NOMO-1 treated with dmso at 0.1 percent for 144 hours (cell line): ENCODE measurements around the gene MCAM.

Experiments used
- DNase-seq: peaks from one replicate; lab custom pipeline; 2025; ENCODE audit not compliant: unreplicated experiment; lab: John Stamatoyannopoulos, UW

The MCAM gene

DNA sequence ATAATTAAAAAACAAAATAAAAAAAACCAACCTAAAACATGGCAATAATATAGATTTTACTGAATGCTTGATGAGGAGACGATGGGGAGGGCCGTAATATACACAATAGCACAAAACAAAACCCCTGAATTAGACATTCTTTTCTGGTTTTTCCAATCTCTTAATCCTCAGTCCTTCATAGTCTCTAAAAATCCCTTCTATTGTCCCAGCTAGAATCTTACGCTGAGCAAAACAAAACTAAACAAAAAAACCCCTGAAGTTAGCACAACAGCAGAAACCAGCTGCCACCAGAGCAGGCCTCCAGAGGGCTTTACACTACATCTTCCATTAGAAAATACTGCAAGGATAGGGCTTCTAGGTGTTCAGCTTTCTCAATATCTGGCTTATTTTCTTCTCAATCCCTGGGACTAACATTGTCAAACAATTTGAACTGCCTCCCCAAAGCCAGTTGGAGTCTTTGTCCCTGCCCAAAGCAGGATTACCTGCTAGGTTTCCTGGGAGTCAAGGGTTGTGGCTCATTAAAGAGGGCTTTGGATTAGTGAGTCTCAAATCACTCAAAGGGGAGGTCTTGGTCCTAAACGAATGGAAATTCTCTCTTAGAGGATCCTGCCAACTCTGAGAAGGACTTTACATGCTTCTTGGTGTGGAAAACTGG is 15.3 kb upstream of the MCAM start:
- DNase-seq: no peak

DNA sequence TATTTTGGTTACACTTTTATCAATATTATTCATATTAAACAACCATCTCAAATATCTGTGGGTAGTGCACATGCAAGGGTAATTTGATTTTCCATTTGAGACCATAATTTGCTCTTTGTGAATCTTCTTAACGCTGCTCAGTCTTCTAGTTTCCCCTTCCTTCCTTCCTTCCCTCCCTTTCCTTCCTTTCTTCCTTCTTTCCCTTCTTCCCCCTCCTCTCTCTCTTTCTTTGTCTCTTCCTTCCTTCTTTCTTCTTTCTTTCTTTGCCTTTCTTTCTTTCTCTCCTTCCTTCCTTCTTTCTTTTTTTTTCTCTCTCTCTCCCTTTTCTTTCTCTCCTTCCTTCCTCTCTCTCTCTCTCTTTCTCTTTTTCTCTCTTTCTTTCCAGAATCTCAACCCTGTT is 13.3 kb upstream of the MCAM start:
- DNase-seq: no peak

GRCh38 chr11:119329320-119329719 is 12.4 kb upstream of the MCAM start:
- DNase-seq: no peak

DNA sequence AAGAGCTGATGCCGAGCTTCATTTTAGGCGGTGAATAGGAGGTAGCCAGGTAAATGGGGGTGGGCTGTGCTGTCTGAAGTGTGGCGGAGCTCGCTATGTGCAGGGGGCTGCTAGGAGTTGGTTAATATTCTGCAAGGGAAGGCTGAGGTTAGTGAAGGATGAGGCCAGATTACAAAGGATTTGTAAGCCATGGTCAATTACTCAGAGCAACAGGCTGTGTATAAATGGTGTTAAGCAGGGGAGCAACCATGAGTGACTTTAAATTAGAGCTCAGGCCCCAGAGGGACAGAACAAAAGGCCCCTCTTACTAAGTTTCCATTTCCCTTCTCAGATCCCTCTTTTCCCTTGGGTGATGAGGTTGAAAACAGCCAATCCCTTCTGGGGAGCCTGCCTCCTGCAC is 7.3 kb upstream of the MCAM start:
- DNase-seq: no peak

- DNase-seq: no peak
Observed at GRCh38 chr11:119323532-119324033, 6.7 kb upstream of the MCAM start.

DNA sequence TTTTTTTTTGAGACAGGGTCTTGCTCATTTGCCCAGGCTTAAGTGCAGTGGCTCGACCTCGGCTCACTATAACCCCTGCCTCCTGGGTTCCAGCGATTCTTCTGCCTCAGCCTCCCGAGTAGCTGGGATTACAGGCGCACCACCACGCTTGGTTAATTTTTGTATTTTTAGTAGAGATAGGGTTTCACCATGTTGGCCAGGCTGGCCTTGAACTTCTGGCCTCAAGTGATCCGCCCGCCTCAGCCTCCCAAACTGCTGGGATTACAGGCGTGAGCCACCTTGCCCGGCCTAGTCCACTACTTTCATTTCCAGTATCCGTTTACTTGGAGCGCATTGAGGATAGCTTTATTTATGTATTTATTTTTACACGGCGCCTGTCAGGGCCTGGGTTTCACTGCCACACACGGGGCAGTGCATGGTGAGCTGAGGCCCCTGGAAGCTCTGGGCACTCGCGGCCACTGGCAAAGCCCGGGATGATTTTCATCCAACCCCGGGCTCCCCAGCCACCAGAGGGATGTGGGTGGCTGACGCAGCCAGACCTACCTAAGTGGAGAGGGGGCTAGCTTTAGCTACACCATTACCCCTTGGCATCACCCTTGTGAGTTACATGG is 6.1 kb upstream of the MCAM start:
- DNase-seq: no peak

DNA sequence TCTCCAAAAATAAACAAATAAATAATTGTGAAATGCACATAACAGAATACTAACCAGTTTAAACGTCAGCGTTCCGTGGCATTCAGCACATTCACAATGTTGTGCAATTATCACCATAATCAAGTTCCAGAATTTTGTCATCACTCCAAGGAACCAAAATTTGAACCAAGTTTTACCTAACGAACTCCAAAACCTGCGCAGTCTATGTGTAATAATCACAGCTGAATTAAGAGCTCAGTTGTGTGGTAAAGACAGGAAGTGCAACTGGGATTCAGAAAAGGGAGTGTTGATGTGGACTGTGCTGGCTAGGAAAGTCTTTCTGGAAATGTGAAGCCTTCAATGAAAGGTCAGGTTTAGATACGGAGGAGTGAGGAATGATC is 5.4 kb upstream of the MCAM start:
- no peak for DNase-seq

DNA sequence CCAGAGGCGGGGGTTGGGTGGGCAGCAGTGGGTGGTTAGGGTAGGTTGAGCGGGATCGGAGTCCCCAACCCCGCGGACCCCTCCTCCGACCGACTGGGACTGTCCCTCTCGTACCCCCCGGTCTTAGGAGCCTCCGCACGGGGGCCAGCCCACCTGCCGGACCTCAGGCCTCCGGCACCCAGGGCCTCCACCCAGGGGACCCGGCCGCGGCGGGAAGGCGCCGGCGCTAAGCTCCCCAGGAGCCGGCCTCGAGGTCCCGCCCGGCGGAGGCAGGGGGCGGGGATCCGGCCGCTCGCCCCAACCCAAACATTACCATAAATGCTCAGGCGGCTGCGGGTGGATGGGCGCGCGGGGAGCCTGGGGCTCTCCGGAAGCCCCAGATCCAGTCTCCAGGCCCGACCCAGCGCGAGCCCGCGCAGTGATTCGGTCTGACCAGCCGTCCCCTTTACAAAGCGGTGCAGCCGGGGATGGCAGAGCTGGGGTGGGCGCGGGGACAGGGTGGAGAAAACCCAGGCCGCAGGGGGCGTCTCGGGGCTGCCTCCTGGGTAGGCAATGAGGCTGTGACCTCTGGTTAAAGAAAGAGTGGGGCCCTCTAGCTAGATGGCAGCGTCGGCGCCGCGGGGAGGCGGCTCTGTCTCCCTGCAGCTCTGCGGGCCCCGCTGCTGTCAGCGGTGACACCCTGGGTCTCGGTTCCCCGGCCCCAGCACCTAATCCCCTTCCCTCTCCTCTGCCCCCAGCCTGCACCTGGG is 4.0 kb upstream of the MCAM start:
- DNase-seq: no peak

GRCh38 chr11:119320240-119320775 is 3.4 kb upstream of the MCAM start:
- no peak for DNase-seq

DNA sequence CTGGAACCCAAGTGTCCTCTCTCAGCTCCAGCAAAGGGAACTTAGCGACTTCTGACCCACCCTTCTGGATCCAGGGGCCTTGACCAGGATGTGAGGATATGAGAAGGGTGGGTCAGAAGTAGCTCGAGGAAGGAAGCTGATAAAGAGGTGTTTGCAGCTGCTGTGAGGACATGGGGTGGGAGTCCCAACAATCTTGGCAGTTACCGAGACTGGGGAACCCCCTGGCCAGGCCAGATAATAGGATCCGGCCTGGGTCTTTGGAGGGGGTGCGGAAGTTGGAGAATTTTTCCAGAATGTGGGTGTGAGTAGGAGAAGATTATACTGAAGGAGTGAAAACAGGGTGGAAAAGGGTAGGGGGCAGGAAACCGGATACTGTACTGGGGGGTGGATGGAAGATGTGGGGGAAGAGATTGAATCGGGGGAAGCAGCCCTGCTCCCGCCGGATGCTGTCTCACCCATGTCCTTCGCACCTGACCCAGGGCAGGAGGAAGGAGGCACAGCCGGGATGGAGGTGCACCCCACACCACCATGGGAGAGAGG is 2.8 kb upstream of the MCAM start:
- DNase-seq: no peak

GRCh38 chr11:119319136-119319699 is 2.3 kb upstream of the MCAM start:
- no peak for DNase-seq

DNA sequence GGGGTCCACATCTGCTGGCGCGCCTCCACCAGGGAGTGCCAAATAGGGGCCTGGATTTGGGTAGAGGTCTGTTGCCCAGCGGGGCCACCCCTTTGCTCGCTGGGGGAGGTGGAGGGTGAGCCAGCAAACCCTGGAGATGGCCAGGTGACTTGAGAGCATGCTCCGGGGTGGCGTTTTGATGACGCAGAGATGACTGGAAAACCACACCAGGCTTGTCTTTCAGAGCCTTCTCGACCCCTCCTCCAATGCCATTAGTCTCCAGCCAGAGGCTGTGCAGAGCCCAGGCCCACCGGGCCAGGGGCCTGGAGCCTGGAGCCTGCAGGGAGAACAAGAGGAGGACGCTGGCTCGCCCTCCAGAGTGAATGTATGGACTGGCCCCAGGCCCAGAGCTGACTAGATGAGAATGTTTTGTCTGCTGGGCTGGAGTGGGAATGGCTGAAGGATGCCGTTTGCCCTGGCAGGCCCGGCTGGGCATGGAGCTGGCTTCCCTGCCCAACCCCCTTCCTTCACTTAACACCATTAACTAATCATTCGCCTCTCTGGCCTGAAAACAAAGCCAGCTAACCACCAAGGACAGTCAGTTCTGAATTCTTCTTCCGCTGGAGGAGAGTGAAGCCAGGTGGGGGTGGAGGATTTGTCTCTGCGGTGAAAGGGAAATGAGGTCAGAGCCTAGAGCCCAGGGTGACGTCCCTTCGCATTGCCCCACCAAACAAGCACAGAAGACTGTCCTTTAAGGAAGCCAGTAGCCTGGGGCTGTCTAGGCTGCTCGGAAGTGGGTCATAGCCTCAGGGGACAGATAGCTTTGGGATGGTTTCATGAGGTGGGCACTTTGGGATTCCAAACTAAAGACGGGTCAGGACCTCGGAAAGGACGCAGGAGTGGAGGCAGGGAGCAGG is 1.6 kb upstream of the MCAM start:
- peak; percentile 69 for DNase-seq

- DNase-seq: no peak
Observed at GRCh38 chr11:119317592-119318239, 786 bp upstream of the MCAM start.

DNA sequence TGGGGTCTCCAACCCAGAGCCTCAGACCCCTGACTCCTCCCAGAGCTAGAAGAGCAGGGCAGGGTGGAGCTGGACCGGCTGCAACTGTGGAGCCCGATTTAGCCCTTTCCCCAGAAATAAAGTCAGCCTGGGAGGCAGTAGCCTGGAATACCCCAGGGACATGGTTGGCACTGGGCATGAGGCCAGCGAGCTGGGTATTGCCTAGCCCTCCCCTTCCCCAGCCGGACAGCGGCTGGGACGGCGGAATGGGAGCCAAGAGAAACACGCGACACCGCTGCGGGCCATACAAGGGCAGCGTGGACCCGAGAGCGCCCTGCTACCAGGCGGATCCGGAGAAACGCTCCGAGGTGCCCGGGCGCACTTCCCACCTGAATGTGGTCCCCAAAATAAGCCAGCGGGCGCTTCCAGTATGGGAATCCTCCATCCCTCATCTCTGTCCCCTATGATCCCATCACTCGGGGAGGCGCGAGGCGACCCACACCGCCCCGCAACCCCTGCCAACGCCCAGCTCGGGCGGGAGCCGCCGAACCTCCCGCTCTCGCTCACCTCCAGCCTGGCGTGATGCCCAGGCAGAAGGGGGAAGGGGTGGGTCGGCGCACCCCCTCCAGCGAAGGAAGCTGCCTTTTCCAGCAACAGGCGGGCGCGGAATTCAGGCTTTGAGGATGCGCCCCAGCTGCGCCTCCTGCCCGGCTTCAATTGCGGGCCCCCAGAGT is 758 bp downstream of the MCAM start:
- no peak for DNase-seq

- no peak for DNase-seq
Observed at GRCh38 chr11:119315131-119316015, 1.6 kb downstream of the MCAM start.

DNA sequence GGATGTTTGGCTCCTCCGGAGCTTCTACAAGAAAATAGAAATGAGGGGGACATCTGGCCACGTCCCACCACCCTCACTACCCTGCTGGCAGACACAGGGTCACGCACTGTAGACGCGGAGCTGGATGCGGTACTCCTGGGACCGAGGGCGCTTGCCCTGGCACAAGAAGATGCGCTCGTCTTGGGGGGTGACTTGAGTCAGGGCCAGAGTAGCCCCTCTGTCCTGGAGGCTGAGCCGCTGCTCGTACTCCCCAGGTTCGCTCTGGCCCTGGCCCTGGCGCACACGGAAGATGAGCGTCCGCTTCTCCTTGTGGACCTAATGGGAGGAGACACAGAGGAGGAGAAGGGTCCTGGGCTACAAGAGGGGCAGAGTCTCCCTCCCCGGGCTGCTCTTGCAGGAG is 2.2 kb downstream of the MCAM start:
- no peak for DNase-seq

GRCh38 chr11:119310682-119311052 is 6.3 kb downstream of the MCAM start:
- DNase-seq: no peak

GRCh38 chr11:119309953-119310681 is 6.8 kb downstream of the MCAM start:
- DNase-seq: no peak
